ENCODE measurements around the gene DPP6. TPM values are rescaled to one million over a fixed set of nuclear protein-coding genes. Genes with fewer than 3 reads are reported as not detected.
A peak's percentile ranks its signal among the peaks of the same experiment; 100 is the strongest.

Gene DPP6
- total and polyA plus RNA-seq, 2 experiments from 2014 or later: not detected

- TF ChIP-seq REST (IDR thresholded peaks at IDR 0.05; ENCODE audit: unreplicated experiment) (no peak), ZNF331 (CRISPR knock-in tag; IDR thresholded peaks at IDR 0.05; ENCODE audit: low read depth) (no peak), EZH2 (IDR thresholded peaks at IDR 0.05; ENCODE audit: low read depth, unreplicated experiment) (no peak), CTCF (conservative IDR thresholded peaks at IDR 0.05; ENCODE audit: low read depth in 2 of 2) (no peak), JUNB (IDR thresholded peaks at IDR 0.05; ENCODE audit: unreplicated experiment) (no peak)
These were observed 792.8 kb downstream of the DPP6 start (continued) for GRCh38 chr7:154844955-154845354.

- peaks cover 13% of the 10 kb centered on the region for H3K9me3 Mint-ChIP-seq
- Histone ChIP-seq H3K4me3 (no peak overlapping the region), H2AFZ (no peak overlapping the region), H3K36me3 (ENCODE audit: insufficient read depth) (peaks cover 9% of the 10 kb centered on the region; the same call in 1 of the 2 replicates), H3K79me2 (replicated peaks; ENCODE audit: insufficient read depth) (no peaks in the 10 kb centered on the region), H3K9me2 (ENCODE audit: insufficient read depth) (no peaks in the 10 kb centered on the region), H3K4me2 (no peak overlapping the region), H3F3A (replicated peaks; ENCODE audit: low read depth) (no peaks in the 10 kb centered on the region), H4K20me1 (replicated peaks; ENCODE audit: insufficient read depth) (no peaks in the 10 kb centered on the region), H3K27me3 (ENCODE audit: insufficient read depth) (no peaks in the 10 kb centered on the region), H3K4me1 (ENCODE audit: insufficient read depth) (no peaks in the 10 kb centered on the region), H3K27ac (ENCODE audit: low read depth) (no peak overlapping the region)
- no peak for DNase-seq (ENCODE audit: low spot score)
- H3K27ac Mint-ChIP-seq: peak overlapping the region; percentile 63
- H3K36me3 Mint-ChIP-seq (ENCODE audit: low read depth): no peaks in the 10 kb centered on the region
- no peak for ATAC-seq
- peaks cover 8% of the 10 kb centered on the region for H3K4me1 Mint-ChIP-seq
- TF ChIP-seq ZNF114 (CRISPR knock-in tag; IDR thresholded peaks at IDR 0.05): no peak
- peaks cover 5% of the 10 kb centered on the region for H3K27me3 Mint-ChIP-seq (ENCODE audit: insufficient read depth, low read depth, poor library complexity)
- H3K4me3 Mint-ChIP-seq: no peak overlapping the region
These were observed 796.3 kb downstream of the DPP6 start for GRCh38 chr7:154848464-154848863.

- H2AFZ ChIP-seq: no peak overlapping the region
- H3K27ac ChIP-seq (ENCODE audit: low read depth): no peak overlapping the region
- peaks cover 5% of the 10 kb centered on the region; the same call in 1 of the 2 replicates for H3K36me3 ChIP-seq (ENCODE audit: insufficient read depth)
- Mint-ChIP-seq H3K36me3 (ENCODE audit: low read depth) (no peaks in the 10 kb centered on the region), H3K27me3 (ENCODE audit: insufficient read depth, low read depth, poor library complexity) (peaks cover 1% of the 10 kb centered on the region), H3K27ac (no peak overlapping the region), H3K4me1 (peaks cover 8% of the 10 kb centered on the region), H3K9me3 (peaks cover 16% of the 10 kb centered on the region), H3K4me3 (no peak overlapping the region)
- ATAC-seq (no peak), DNase-seq (ENCODE audit: low spot score) (no peak)
- no peaks in the 10 kb centered on the region for H3K4me1 ChIP-seq (ENCODE audit: insufficient read depth)
- H3K4me2 ChIP-seq: no peak overlapping the region
- no peaks in the 10 kb centered on the region for H3F3A ChIP-seq (replicated peaks; ENCODE audit: low read depth)
- H3K4me3 ChIP-seq: no peak overlapping the region
- no peaks in the 10 kb centered on the region for H4K20me1 ChIP-seq (replicated peaks; ENCODE audit: insufficient read depth)
- H3K79me2 ChIP-seq (replicated peaks; ENCODE audit: insufficient read depth): no peaks in the 10 kb centered on the region
- H3K27me3 ChIP-seq (ENCODE audit: insufficient read depth): no peaks in the 10 kb centered on the region
- no peaks in the 10 kb centered on the region for H3K9me2 ChIP-seq (ENCODE audit: insufficient read depth)
- TF ChIP-seq CREB1 (CRISPR knock-in tag; IDR thresholded peaks at IDR 0.05; ENCODE audit: low read depth): no peak
- TF ChIP-seq ZNF462 (CRISPR knock-in tag; IDR thresholded peaks at IDR 0.05): no peak
- no peak for TF ChIP-seq NANOG (IDR thresholded peaks at IDR 0.05; ENCODE audit: borderline replicate concordance)
- no peak for TF ChIP-seq ZNF331 (CRISPR knock-in tag; IDR thresholded peaks at IDR 0.05; ENCODE audit: low read depth)
- no peak for TF ChIP-seq JUNB (IDR thresholded peaks at IDR 0.05; ENCODE audit: unreplicated experiment)
These were observed 800.0 kb downstream of the DPP6 start for GRCh38 chr7:154852205-154852604.
